NT2/D1 (cell line): ENCODE results near the gene EPS8L1.

Experiments
- DNase-seq: peaks from one replicate; pipeline ENCODE4 v3.0.0-alpha.2; 2011; ENCODE audit warnings: low read depth, low spot score
- H3K27me3 ChIP-seq: 2 replicates; pipeline ENCODE4 v1.6.0; 2011; ENCODE audit warnings: mild to moderate bottlenecking; ENCODE audit not compliant: insufficient read length, insufficient read depth
- H3K36me3 ChIP-seq: 2 replicates; pipeline ENCODE4 v1.6.1; 2011; ENCODE audit warnings: mild to moderate bottlenecking, low read length, mixed read lengths; ENCODE audit not compliant: insufficient read depth, insufficient read length
- H3K4me1 ChIP-seq: 2 replicates; pipeline ENCODE4 v1.5.1; 2011; ENCODE audit not compliant: insufficient read depth, insufficient read length
- H3K4me3 ChIP-seq: 2 replicates; pipeline ENCODE4 v1.5.1; 2011; ENCODE audit warnings: low read depth; ENCODE audit not compliant: insufficient read length
- H3K9ac ChIP-seq: 2 replicates; pipeline ENCODE4 v1.6.0; 2011; ENCODE audit warnings: low read depth; ENCODE audit not compliant: insufficient read length
- H3K9me3 ChIP-seq: 2 replicates; pipeline ENCODE4 v1.5.1; 2011; ENCODE audit warnings: mild to moderate bottlenecking, low read length; ENCODE audit not compliant: insufficient read depth
- SUZ12 ChIP-seq: IDR thresholded peaks from 2 replicates; pipeline ENCODE4 v1.6.1; 2011; ENCODE audit not compliant: insufficient read length, insufficient read depth; ENCODE audit errors: extremely low read depth
- YY1 ChIP-seq: IDR thresholded peaks from 2 replicates; pipeline ENCODE4 v1.6.1; 2011; ENCODE audit not compliant: insufficient read length, insufficient read depth
- ZNF274 ChIP-seq: IDR thresholded peaks from 2 replicates; pipeline ENCODE4 v1.6.1; 2011; ENCODE audit warnings: mild to moderate bottlenecking, low read depth, low read length

Gene EPS8L1

DNA sequence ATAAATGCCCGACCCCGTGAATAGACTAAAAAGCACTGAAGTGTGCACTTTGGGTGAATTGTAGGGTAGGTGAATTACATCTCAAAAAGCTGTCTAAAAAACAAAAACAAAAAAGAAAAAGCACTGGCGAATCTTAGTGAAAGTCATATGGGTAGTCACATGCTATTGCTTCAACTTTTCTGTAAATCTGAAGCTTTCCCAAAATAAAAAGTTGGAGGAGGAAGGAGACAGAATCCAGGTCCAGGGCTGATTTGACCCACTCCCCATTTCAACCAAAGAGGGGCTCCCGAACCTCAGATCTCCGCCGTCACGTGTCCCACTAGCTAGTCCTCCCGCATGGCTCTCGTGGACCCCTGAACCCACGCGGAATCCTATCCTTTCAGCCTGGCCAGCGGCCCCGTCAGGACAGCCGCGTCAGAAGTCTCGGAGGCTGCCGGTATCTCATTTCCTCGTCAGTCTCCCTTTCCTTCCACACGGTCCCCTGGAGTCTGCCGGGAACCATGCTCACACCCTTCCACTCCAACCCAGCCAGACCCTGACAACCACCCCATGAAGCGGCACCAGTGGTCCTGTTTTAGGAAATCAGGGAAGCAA is 35.7 kb downstream of the EPS8L1 start:
- H3K36me3 ChIP-seq, result peaks cover 44% of the 10 kb centered on the region

DNA sequence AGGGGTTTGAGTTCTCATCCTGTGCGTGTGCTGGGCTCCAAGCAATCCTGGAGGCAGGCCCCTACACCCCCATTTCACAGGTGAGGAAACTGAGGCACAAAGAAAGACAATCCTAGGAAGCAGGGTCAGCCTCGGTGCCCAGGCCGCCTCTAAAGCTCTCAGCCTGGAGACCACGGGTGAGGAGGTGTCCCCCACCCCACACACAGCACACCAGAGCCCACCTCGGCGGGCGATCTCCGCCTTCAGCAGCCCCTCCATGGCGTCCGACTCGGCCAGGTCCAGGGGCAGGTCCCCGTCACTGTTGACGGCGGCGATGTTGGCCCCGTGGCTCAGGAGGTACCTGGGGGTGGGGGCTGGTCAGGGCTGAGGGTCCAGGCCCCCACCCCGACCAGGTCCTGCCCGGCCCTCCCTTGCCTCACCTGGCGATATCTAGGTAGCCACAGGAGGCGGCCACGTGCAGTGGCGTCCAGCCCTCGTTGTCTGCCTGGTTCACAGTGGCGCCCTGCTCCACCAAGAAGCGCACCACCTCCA is 36.6 kb downstream of the EPS8L1 start:
- TF ChIP-seq YY1, result no peak
- TF ChIP-seq ZNF274, result no peak
- no peak for TF ChIP-seq SUZ12
- H3K9me3 ChIP-seq, result no peaks in the 10 kb centered on the region
- H3K36me3 ChIP-seq, result peaks cover 38% of the 10 kb centered on the region
- no peaks in the 10 kb centered on the region for H3K27me3 ChIP-seq
- DNase-seq, result no peak
- H3K4me3 ChIP-seq, result no peak overlapping the region
- H3K4me1 ChIP-seq, result peaks cover 12% of the 10 kb centered on the region
- no peak overlapping the region for H3K9ac ChIP-seq

More for the DNA sequence above, 35.7 kb downstream of the EPS8L1 start:
- H3K9ac ChIP-seq, result no peak overlapping the region
- H3K4me1 ChIP-seq, result peaks cover 12% of the 10 kb centered on the region
- DNase-seq, result no peak
- TF ChIP-seq YY1, result no peak
- TF ChIP-seq SUZ12, result no peak
- H3K4me3 ChIP-seq, result no peak overlapping the region
- H3K9me3 ChIP-seq, result no peaks in the 10 kb centered on the region
- no peaks in the 10 kb centered on the region for H3K27me3 ChIP-seq

DNA sequence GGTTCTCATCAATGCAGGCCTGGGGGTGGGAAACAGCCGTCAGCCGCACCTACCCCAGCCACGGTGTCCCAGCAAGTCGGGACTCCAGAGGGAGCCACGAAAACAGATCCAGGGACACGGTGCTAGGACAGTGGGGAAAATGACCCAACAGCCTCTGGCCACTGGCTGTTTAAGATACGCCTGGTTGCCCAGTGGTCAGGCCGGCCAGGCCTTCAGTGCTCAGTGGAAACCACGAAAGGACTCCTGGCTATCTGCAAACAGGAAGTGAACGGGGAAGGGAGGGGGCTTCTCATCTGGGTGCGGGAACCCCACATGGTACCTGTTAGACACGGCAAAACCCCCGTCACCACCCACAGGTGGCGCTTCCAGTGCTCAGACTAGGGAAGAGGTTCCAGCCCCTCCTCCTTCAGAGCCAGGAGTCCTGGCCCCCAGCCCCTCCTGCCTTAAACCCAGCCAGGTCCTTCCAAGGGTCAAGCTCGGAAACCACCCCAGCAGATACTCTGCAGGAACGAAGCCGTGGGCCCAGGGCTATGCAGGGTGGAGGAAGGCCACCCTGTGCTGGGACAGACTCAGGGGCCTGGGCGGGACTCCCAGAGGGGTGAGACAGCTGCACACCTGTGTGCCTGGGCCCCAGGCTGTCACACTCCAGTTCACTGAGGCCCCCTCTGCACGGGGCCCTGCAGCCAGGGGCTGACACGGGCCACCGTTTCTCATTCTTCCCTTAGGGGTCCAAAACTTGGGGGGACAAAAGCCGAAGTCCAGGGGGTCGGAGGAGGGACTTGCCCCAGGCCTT is 37.3 kb downstream of the EPS8L1 start:
- peaks cover 12% of the 10 kb centered on the region for H3K4me1 ChIP-seq
- peaks cover 38% of the 10 kb centered on the region for H3K36me3 ChIP-seq
- H3K9ac ChIP-seq, result peak overlapping the region; percentile 57
- H3K27me3 ChIP-seq, result no peaks in the 10 kb centered on the region
- H3K9me3 ChIP-seq, result no peaks in the 10 kb centered on the region
- H3K4me3 ChIP-seq, result no peak overlapping the region
- no peak for TF ChIP-seq ZNF274
- TF ChIP-seq SUZ12, result no peak
- no peak for TF ChIP-seq YY1
- no peak for DNase-seq

- no peak for TF ChIP-seq ZNF274
- no peak for TF ChIP-seq YY1
- TF ChIP-seq SUZ12, result no peak
- peaks cover 12% of the 10 kb centered on the region for H3K4me1 ChIP-seq
- no peaks in the 10 kb centered on the region for H3K27me3 ChIP-seq
- H3K36me3 ChIP-seq, result peaks cover 37% of the 10 kb centered on the region
- DNase-seq, result peak; percentile 75
- H3K4me3 ChIP-seq, result no peak overlapping the region
- H3K9ac ChIP-seq, result peak overlapping the region; percentile 57
- no peaks in the 10 kb centered on the region for H3K9me3 ChIP-seq
These were observed 37.9 kb downstream of the EPS8L1 start for GRCh38 chr19:55113570-55114039.

GRCh38 chr19:55114566-55115145 is 39.0 kb downstream of the EPS8L1 start:
- peaks cover 12% of the 10 kb centered on the region for H3K4me1 ChIP-seq
- TF ChIP-seq ZNF274, result no peak
- no peak for TF ChIP-seq SUZ12
- TF ChIP-seq YY1, result no peak
- no peak overlapping the region for H3K9ac ChIP-seq
- H3K36me3 ChIP-seq, result peaks cover 28% of the 10 kb centered on the region
- no peaks in the 10 kb centered on the region for H3K27me3 ChIP-seq
- no peak for DNase-seq
- H3K9me3 ChIP-seq, result no peaks in the 10 kb centered on the region
- H3K4me3 ChIP-seq, result no peak overlapping the region

GRCh38 chr19:55115446-55116065 is 39.9 kb downstream of the EPS8L1 start:
- no peak for TF ChIP-seq SUZ12
- Histone ChIP-seq H3K4me1 (peaks cover 12% of the 10 kb centered on the region), H3K4me3 (peak overlapping the region; percentile 89), H3K9ac (peak overlapping the region; percentile 89), H3K9me3 (no peaks in the 10 kb centered on the region), H3K36me3 (peaks cover 19% of the 10 kb centered on the region), H3K27me3 (no peaks in the 10 kb centered on the region)
- DNase-seq, result no peak
